PC-9 (cell line): ENCODE measurements around the gene RAD9A. TPM values are rescaled to one million over a fixed set of nuclear protein-coding genes. Genes with fewer than 3 reads are reported as not detected.

Experiments
- BruUV-seq: library from RNA; stranded (reverse); fragments of 400-500 nt; replicated peaks from 2 replicates; lab custom pipeline; 2021; lab: Mats Ljungman, UMichigan
- CTCF ChIA-PET: fragments of 300-600 bp; sonication (Branson Sonifier 250); formaldehyde crosslinking; loops from one replicate; lab custom pipeline; 2022; ENCODE audit warnings: antibody characterized with exemption; lab: Charles Lee
- POLR2A ChIA-PET: fragments of 300-600 bp; sonication (Branson Sonifier 250); formaldehyde crosslinking; loops from one replicate; lab custom pipeline; 2022; ENCODE audit warnings: antibody characterized with exemption; ENCODE audit not compliant: unreplicated experiment; lab: Charles Lee
- DNase-seq, 2 experiments: peaks; one replicate each; pipeline versions ENCODE4 v3.0.0 to v3.0.0-alpha.2; 2015 to 2022; ENCODE audit warnings: mixed read lengths in 1 of 2
- H2AFZ ChIP-seq: fragments of 200-600 bp; sonication (generic); 2 replicates; pipeline ENCODE4 v1.8.1; 2017; ENCODE audit warnings: antibody characterized with exemption
- H3F3A ChIP-seq: fragments of 200-600 bp; sonication (generic); 2 replicates; pipeline ENCODE4 v1.8.1; 2017; ENCODE audit warnings: antibody characterized with exemption, mild to moderate bottlenecking, low read depth; ENCODE audit not compliant: insufficient read depth
- H3K27ac ChIP-seq: fragments of 200-600 bp; sonication (generic); 2 replicates; pipeline ENCODE4 v1.6.1; 2016; ENCODE audit warnings: mixed run types
- H3K27me3 ChIP-seq: fragments of 200-600 bp; sonication (generic); 2 replicates; pipeline ENCODE4 v1.6.1; 2016; ENCODE audit warnings: low read depth, mixed run types; ENCODE audit not compliant: insufficient read depth
- H3K36me3 ChIP-seq: fragments of 200-600 bp; sonication (generic); 2 replicates; pipeline ENCODE4 v1.6.1; 2016; ENCODE audit warnings: low read depth, mixed run types
- H3K4me1 ChIP-seq: fragments of 200-600 bp; sonication (generic); replicated peaks from 2 replicates; pipeline ENCODE4 v1.6.1; 2016; ENCODE audit warnings: mixed run types; ENCODE audit not compliant: insufficient read depth
- H3K4me2 ChIP-seq: fragments of 200-600 bp; sonication (generic); 2 replicates; pipeline ENCODE4 v1.6.1; 2017; ENCODE audit warnings: mixed run types
- H3K4me3 ChIP-seq: fragments of 200-600 bp; sonication (generic); 2 replicates; pipeline ENCODE4 v1.6.1; 2016; ENCODE audit warnings: mixed run types
- H3K79me2 ChIP-seq: fragments of 200-600 bp; sonication (generic); 2 replicates; pipeline ENCODE4 v1.6.1; 2017; ENCODE audit warnings: low read depth, mixed run types
- H3K9me2 ChIP-seq: fragments of 200-600 bp; sonication (generic); 2 replicates; pipeline ENCODE4 v1.8.1; 2017; ENCODE audit warnings: mild to moderate bottlenecking; ENCODE audit not compliant: insufficient read depth
- H3K9me3 ChIP-seq: fragments of 200-600 bp; sonication (generic); 2 replicates; pipeline ENCODE4 v1.8.1; 2016; ENCODE audit warnings: low read depth; ENCODE audit not compliant: insufficient read depth
- H4K20me1 ChIP-seq: fragments of 200-600 bp; sonication (generic); 2 replicates; pipeline ENCODE4 v1.8.1; 2017; ENCODE audit not compliant: insufficient read depth
- CTCF ChIP-seq: fragments of 200-600 bp; sonication (generic); conservative IDR thresholded peaks from 2 replicates; pipeline ENCODE4 v1.6.1; 2017; ENCODE audit warnings: mixed run types, antibody characterized with exemption, mild to moderate bottlenecking, moderate library complexity
- EZH2 ChIP-seq: fragments of 200-600 bp; sonication (generic); IDR thresholded peaks from 2 replicates; pipeline ENCODE4 v1.8.0; 2017; ENCODE audit warnings: antibody characterized with exemption, low read depth
- intact Hi-C: fragments of 100-400 bp; cut with micrococcal nuclease; formaldehyde crosslinking; loops from one replicate; pipeline ENCODE4 v1.10.0; 2022; ENCODE audit not compliant: unreplicated experiment
- total RNA-seq: library from RNA; stranded (reverse); gene quantifications from 2 replicates; pipeline ENCODE4 v1.2.3, GENCODE V29; 2021

Gene RAD9A
- total RNA-seq, 1 experiment from 2014 or later, result 62.8 TPM

GRCh38 chr11:67412495-67413179 is 20.9 kb downstream of the RAD9A start:
- CTCF ChIA-PET, result interaction anchor here (0.6 to 1.1 kb wide), 2 partner anchors 11 to 38 kb away, joined by 3 to 7 read pairs; partner anchors contain the start of gene PPP1CA
- TF ChIP-seq CTCF (no peak), EZH2 (no peak)

GRCh38 chr11:67413266-67413849 is 21.6 kb downstream of the RAD9A start:
- Histone ChIP-seq H3K4me1 (no peaks in the 10 kb centered on the region), H3K36me3 (no peaks in the 10 kb centered on the region), H2AFZ (no peak overlapping the region), H3K4me3 (no peak overlapping the region), H3K27me3 (no peaks in the 10 kb centered on the region), H3K4me2 (no peak overlapping the region), H3K9me3 (no peaks in the 10 kb centered on the region), H3F3A (peaks cover 12% of the 10 kb centered on the region; the same call in 1 of the 2 replicates), H4K20me1 (no peaks in the 10 kb centered on the region), H3K27ac (no peak overlapping the region), H3K9me2 (no peaks in the 10 kb centered on the region), H3K79me2 (no peaks in the 10 kb centered on the region)
- no peak for TF ChIP-seq CTCF
- no peak for TF ChIP-seq EZH2
- CTCF ChIA-PET, result interaction anchor here (0.6 to 1.1 kb wide), 2 partner anchors 12 to 36 kb away, joined by 4 to 7 read pairs; partner anchors contain the start of gene PPP1CA
- POLR2A ChIA-PET, result interaction anchor here (0.6 kb wide), 2 partner anchors 641 to 1620 kb away, joined by 5 to 31 read pairs; no protein-coding TSS in a partner anchor
- DNase-seq, result no peak
- BruUV-seq, result no TSS peak
- intact Hi-C loops, result no loop called here

More at GRCh38 chr11:67412495-67413179, 20.9 kb downstream of the RAD9A start:
- no TSS peak for BruUV-seq
- no peaks in the 10 kb centered on the region for H3K9me2 ChIP-seq
- intact Hi-C loops, result no loop called here
- no peak overlapping the region for H3K4me2 ChIP-seq
- peaks cover 14% of the 10 kb centered on the region; the same call in 1 of the 2 replicates for H3F3A ChIP-seq
- H3K4me3 ChIP-seq, result no peak overlapping the region
- H3K79me2 ChIP-seq, result no peaks in the 10 kb centered on the region
- no peaks in the 10 kb centered on the region for H3K9me3 ChIP-seq
- H3K27me3 ChIP-seq, result no peaks in the 10 kb centered on the region
- H3K4me1 ChIP-seq, result no peaks in the 10 kb centered on the region
- no peak overlapping the region for H3K27ac ChIP-seq
- H4K20me1 ChIP-seq, result no peaks in the 10 kb centered on the region
- POLR2A ChIA-PET, result interaction anchor here (0.6 to 0.9 kb wide), 4 partner anchors 8 to 1620 kb away, joined by 3 to 31 read pairs (median 4); partner anchors contain the start of gene PPP1CA
- DNase-seq, result no peak
- no peak overlapping the region for H2AFZ ChIP-seq
- H3K36me3 ChIP-seq, result no peaks in the 10 kb centered on the region

- no peaks in the 10 kb centered on the region for H3K9me3 ChIP-seq
- no peaks in the 10 kb centered on the region for H3K9me2 ChIP-seq
- H3K79me2 ChIP-seq, result no peaks in the 10 kb centered on the region
- H2AFZ ChIP-seq, result no peak within 1 kb of the TSS
- H3K27ac ChIP-seq, result no peak within 1 kb of the TSS
- ChIA-PET CTCF (no interaction called here), POLR2A (no interaction called here)
- H3K4me3 ChIP-seq, result no peak within 1 kb of the TSS
- intact Hi-C loops, result no loop called here
- H3K4me1 ChIP-seq, result peaks cover 7% of the 10 kb centered on the region; the same call in 1 of the 2 replicates
- H3K27me3 ChIP-seq, result no peaks in the 10 kb centered on the region
- no TSS peak for BruUV-seq
- H3K4me2 ChIP-seq, result no peak within 1 kb of the TSS
- peaks cover 12% of the 10 kb centered on the region; the same call in 1 of the 2 replicates for H3F3A ChIP-seq
- DNase-seq, result no peak
- no peak for TF ChIP-seq CTCF
- TF ChIP-seq EZH2, result no peak
- H4K20me1 ChIP-seq, result no peaks in the 10 kb centered on the region
- no peaks in the 10 kb centered on the region for H3K36me3 ChIP-seq
These were observed 23.9 kb downstream of the RAD9A start, which contains the start of gene CARNS1 for GRCh38 chr11:67415501-67416304. Gene CARNS1, plus strand, starts transcription at chr11:67415678. Its CDS starts 522 bp downstream, at chr11:67416200.
